GM12878 (cell line): ENCODE data around the gene HNRNPF. TPM values are rescaled to one million over a fixed set of nuclear protein-coding genes. Genes with fewer than 3 reads are reported as not detected.

ENCODE experiments used
- EED ChIP-seq: sonication (generic); IDR thresholded peaks from 2 replicates; pipeline ENCODE4 v1.6.1; 2016; ENCODE audit warnings: antibody characterized with exemption, low read depth
- EP300 ChIP-seq, 2 experiments: fragments of 150-350 bp in 1 of 2; IDR thresholded peaks; 2 replicates each; pipeline ENCODE4 v1.6.1; 2011 to 2012; ENCODE audit warnings: low read depth in 2 of 2, low read length in 2 of 2, borderline replicate concordance in 1 of 2, improper control_type of control experiment in 1 of 2, inconsistent platforms in 1 of 2; ENCODE audit not compliant: control insufficient read depth in 1 of 2
- EZH2 ChIP-seq: IDR thresholded peaks from 2 replicates; pipeline ENCODE4 v1.6.1; 2012; ENCODE audit warnings: low read depth, mild to moderate bottlenecking, control low read depth, inconsistent platforms, low read length, borderline replicate concordance; ENCODE audit not compliant: control insufficient read depth
- HDGF ChIP-seq: fragments of 450-650 bp; IDR thresholded peaks from 2 replicates; pipeline ENCODE4 v1.6.1; 2016; ENCODE audit warnings: antibody characterized with exemption
- KAT2A ChIP-seq: conservative IDR thresholded peaks from 2 replicates; pipeline ENCODE4 v1.6.1; 2011; ENCODE audit warnings: low read depth, low read length; ENCODE audit not compliant: control insufficient read depth
- MEF2A ChIP-seq: IDR thresholded peaks from 2 replicates; pipeline ENCODE4 v1.6.1; 2011; ENCODE audit warnings: low read depth, mild to moderate bottlenecking, low read length, moderate library complexity; ENCODE audit not compliant: insufficient read depth
- MYC ChIP-seq: IDR thresholded peaks from 2 replicates; pipeline ENCODE4 v1.6.1; 2011; ENCODE audit warnings: mild to moderate bottlenecking, low read length, moderate library complexity, inconsistent platforms; ENCODE audit not compliant: insufficient read depth, insufficient replicate concordance, insufficient read length, severe bottlenecking
- PBX3 ChIP-seq: IDR thresholded peaks from 2 replicates; pipeline ENCODE4 v1.6.1; 2011; ENCODE audit warnings: mild to moderate bottlenecking, low read depth, low read length, moderate library complexity; ENCODE audit not compliant: insufficient replicate concordance
- PKNOX1 ChIP-seq: fragments of 450-650 bp; IDR thresholded peaks from 2 replicates; pipeline ENCODE4 v1.6.1; 2016; ENCODE audit warnings: mild to moderate bottlenecking
- RAD21 ChIP-seq: IDR thresholded peaks from 2 replicates; pipeline ENCODE4 v1.6.1; 2011; ENCODE audit warnings: mild to moderate bottlenecking, low read depth, low read length, moderate library complexity; ENCODE audit not compliant: insufficient read depth
- RELA ChIP-seq: fragments of 450-650 bp; IDR thresholded peaks from 2 replicates; pipeline ENCODE4 v1.8.0; 2014; ENCODE audit warnings: borderline replicate concordance; ENCODE audit not compliant: partially characterized antibody
- SIN3A ChIP-seq: IDR thresholded peaks from 2 replicates; pipeline ENCODE4 v1.6.1; 2012; ENCODE audit warnings: low read depth, low read length, improper control_type of control experiment
- SREBF2 ChIP-seq: IDR thresholded peaks from 2 replicates; pipeline ENCODE4 v1.6.1; 2012; ENCODE audit warnings: mild to moderate bottlenecking, low read length
- WRNIP1 ChIP-seq: IDR thresholded peaks from 2 replicates; pipeline ENCODE4 v1.6.1; 2011; ENCODE audit warnings: low read depth, low read length, improper control_type of control experiment, borderline replicate concordance
- ZNF207 ChIP-seq: fragments of 450-650 bp; IDR thresholded peaks from 2 replicates; pipeline ENCODE4 v1.6.1; 2014; ENCODE audit warnings: antibody characterized with exemption, mild to moderate bottlenecking, borderline replicate concordance
- polyA plus RNA-seq, 11 experiments: library from polyadenylated mRNA; depleted of rRNA in 4 of 11; unstranded in 6 of 11; stranded (reverse) in 5 of 11; fragments of >200 nt; fragmentation: Nextera tagmentation in 4 of 11; fragmentation: Illumina TruSeq in 1 of 11; extraction: Ambion mirVana in 4 of 11; extraction: Trizol in 1 of 11; gene quantifications; 1 replicate in 1 of 11; 2 replicates in 10 of 11; pipeline versions ENCODE4 v1.2.1 to v1.2.3, GENCODE V29; 2011 to 2016; ENCODE audit warnings: inconsistent platforms in 2 of 11, missing spikeins in 2 of 11, low read depth in 1 of 11
- total RNA-seq, 4 experiments: library from RNA; depleted of rRNA in 3 of 4; stranded (reverse); fragments of >200 nt in 3 of 4; fragmentation: Illumina TruSeq in 1 of 4; extraction: Trizol in 1 of 4; gene quantifications; 2 replicates each; pipeline versions ENCODE4 v1.2.1 to v1.2.3, GENCODE V29; 2013 to 2021
- TF ChIP-seq, protein P1 (sequence below): IDR thresholded peaks from 2 replicates; pipeline ENCODE4 v1.6.1; 2012; ENCODE audit warnings: improper control_type of control experiment, low read depth, low read length; ENCODE audit not compliant: insufficient replicate concordance
- TF ChIP-seq, protein P2 (sequence below): fragments of 450-650 bp; IDR thresholded peaks from 2 replicates; pipeline ENCODE4 v1.6.1; 2018; ENCODE audit warnings: borderline replicate concordance, mild to moderate bottlenecking; ENCODE audit not compliant: partially characterized antibody

The HNRNPF gene
- total and polyA plus RNA-seq, 10 of the 15 experiments (the other 5 are each of a cell fraction or from before 2014, with no cell fraction given) = 156 to 373 (median 293) TPM

DNA sequence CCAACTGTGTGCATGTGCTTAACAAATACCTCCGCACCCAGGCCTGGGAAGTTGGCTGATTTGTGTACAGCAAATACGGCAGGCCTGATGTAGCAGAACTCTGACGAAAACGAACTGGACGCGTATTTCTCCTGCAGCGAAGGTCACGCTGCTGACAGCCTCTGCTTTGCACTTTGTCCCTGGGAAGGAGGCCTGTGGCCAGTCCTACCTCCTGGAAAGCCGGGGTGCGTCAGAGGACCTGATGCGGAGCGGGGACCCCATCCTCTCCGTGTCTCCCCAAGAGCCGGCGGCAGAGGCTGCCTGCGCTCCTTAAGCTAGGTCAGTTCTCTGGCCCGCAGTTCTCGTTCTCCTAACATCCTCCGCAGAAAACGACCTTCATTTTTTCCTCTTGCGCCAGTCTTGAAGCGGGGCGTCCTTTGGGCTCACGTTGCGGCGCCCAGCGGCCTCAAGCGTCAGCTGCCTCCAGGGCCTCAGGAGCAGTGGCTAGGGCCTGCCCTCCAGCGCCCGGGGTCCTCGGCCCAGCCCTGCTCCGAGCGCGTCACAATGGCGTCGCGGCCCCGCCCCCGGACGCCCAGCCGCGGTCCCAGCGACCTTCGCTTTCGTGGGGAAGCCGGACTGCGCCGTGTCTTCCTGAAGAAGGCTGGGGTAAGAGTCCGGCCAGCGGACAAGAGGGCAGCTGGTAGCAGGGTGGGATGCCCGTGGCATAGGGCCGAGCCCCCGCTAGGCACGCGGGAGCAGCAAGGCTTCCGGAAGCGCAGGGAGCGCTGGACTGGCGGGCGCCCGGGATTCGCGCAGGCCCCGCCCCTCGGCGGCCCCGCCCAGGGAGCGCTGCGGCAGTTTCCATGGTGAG lies 27.5 kb upstream of the HNRNPF start, which contains the start of gene ZNF487 (continued):
- TF ChIP-seq, protein P1, sequence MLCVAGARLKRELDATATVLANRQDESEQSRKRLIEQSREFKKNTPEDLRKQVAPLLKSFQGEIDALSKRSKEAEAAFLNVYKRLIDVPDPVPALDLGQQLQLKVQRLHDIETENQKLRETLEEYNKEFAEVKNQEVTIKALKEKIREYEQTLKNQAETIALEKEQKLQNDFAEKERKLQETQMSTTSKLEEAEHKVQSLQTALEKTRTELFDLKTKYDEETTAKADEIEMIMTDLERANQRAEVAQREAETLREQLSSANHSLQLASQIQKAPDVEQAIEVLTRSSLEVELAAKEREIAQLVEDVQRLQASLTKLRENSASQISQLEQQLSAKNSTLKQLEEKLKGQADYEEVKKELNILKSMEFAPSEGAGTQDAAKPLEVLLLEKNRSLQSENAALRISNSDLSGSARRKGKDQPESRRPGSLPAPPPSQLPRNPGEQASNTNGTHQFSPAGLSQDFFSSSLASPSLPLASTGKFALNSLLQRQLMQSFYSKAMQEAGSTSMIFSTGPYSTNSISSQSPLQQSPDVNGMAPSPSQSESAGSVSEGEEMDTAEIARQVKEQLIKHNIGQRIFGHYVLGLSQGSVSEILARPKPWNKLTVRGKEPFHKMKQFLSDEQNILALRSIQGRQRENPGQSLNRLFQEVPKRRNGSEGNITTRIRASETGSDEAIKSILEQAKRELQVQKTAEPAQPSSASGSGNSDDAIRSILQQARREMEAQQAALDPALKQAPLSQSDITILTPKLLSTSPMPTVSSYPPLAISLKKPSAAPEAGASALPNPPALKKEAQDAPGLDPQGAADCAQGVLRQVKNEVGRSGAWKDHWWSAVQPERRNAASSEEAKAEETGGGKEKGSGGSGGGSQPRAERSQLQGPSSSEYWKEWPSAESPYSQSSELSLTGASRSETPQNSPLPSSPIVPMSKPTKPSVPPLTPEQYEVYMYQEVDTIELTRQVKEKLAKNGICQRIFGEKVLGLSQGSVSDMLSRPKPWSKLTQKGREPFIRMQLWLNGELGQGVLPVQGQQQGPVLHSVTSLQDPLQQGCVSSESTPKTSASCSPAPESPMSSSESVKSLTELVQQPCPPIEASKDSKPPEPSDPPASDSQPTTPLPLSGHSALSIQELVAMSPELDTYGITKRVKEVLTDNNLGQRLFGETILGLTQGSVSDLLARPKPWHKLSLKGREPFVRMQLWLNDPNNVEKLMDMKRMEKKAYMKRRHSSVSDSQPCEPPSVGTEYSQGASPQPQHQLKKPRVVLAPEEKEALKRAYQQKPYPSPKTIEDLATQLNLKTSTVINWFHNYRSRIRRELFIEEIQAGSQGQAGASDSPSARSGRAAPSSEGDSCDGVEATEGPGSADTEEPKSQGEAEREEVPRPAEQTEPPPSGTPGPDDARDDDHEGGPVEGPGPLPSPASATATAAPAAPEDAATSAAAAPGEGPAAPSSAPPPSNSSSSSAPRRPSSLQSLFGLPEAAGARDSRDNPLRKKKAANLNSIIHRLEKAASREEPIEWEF = no peak
- TF ChIP-seq RAD21 (peak; percentile 48), RELA (peak; percentile 70), PKNOX1 (peak; percentile 43; the same call in 1 of the 2 replicates), SREBF2 (no peak), EP300 (IDR thresholded peaks at IDR 0.05; ENCODE audit: borderline replicate concordance in 1 of 2, control insufficient read depth in 1 of 2, low read depth in 2 of 2, low read length in 2 of 2) (peak in 1 of 2 experiments; percentile 32; a peak in 1 of 4 replicates), HDGF (0 out of 2 replicates have a peak, but pooled peaks have one; percentile 9), ZNF207 (peak; percentile 91), MEF2A (no peak), WRNIP1 (no peak), SIN3A (0 out of 2 replicates have a peak, but pooled peaks have one; percentile 32), EED (peak; percentile 26; the same call in 1 of the 2 replicates), EZH2 (no peak), PBX3 (no peak), KAT2A (no peak), MYC (no peak)
- TF ChIP-seq, protein P2, sequence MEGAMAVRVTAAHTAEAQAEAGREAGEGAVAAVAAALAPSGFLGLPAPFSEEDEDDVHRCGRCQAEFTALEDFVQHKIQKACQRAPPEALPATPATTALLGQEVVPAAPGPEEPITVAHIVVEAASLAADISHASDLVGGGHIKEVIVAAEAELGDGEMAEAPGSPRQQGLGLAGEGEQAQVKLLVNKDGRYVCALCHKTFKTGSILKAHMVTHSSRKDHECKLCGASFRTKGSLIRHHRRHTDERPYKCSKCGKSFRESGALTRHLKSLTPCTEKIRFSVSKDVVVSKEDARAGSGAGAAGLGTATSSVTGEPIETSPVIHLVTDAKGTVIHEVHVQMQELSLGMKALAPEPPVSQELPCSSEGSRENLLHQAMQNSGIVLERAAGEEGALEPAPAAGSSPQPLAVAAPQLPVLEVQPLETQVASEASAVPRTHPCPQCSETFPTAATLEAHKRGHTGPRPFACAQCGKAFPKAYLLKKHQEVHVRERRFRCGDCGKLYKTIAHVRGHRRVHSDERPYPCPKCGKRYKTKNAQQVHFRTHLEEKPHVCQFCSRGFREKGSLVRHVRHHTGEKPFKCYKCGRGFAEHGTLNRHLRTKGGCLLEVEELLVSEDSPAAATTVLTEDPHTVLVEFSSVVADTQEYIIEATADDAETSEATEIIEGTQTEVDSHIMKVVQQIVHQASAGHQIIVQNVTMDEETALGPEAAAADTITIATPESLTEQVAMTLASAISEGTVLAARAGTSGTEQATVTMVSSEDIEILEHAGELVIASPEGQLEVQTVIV = peak; percentile 69
